NCI-H1105 treated with DMSO at 0.1 percent for 48 hours (cell line): ENCODE results near the gene SLIT3.

Experiments
- DNase-seq: peaks from one replicate; lab custom pipeline; 2025; lab: John Stamatoyannopoulos, UW

Gene SLIT3

DNA sequence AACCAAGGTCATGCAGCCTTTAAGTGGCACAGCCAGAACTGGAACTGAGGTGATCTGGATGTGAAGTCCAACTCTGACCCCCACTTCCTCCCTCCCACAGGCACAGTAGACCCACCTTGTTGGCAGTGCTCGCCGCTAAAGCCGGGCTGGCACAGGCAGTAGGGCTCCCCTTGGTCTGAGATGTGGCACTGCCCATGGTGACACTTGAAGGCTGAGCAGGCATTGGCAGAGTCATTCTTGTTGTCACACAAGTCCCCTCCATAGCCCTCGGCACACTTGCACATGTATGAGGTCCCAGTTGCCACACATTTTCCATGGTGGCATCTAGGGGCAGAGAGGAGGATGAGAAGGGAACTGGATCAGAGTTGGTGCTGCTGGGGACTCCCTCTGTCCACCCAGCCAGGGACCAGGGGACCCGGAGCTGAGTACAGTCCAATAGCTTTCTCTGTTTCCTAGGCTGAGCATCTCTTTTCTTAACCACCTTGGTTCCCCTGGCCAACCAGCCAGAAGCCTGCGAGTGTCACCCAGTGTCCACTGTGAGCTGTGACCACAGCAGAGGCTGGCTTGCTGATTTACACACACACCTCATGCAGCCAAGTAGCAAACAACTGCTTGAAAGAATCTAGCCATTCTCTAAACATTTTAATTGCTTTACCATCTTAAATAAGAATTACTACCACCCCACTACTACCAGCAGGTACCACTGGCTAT, 631.1 kb downstream of the SLIT3 start:
- no peak for DNase-seq

DNA sequence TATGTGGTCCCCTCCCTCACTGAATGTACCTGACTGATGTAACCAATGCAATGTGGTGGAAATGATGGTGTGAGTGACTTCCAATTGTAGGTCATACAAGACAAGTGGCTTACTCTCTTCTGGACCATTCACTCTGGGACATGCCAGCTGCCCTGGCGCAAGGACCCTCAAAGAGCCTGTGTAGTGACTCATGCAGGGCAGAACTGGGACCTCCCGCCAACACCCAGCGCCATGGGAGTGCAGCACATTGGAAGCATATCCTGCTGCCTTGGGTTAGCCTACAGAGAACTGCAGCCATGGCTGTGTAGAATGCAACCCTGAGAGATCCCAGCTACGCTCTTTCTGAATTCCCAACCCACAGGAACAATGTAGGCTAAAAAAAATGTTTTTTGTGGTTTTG, 631.8 kb downstream of the SLIT3 start:
- no peak for DNase-seq

DNA sequence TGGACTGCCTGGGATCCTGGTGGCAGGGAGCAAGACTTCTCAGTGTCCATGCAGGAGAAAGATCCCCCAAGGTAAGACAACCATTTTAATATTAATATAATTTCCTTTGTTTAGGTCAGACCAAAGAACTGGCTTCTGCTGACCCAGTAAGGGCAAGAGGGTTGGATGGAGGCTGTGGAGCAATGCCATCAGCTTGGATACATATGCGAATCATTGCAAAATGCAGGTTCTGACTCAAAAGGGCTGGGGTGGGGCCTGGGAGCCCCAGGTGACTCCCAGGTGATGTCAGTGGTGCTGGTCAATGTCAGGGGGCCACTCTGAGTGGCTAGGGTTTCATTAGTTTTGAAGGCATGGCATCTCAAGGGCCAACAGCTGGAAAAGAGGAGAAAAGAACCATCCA, 632.9 kb downstream of the SLIT3 start:
- DNase-seq: no peak

DNA sequence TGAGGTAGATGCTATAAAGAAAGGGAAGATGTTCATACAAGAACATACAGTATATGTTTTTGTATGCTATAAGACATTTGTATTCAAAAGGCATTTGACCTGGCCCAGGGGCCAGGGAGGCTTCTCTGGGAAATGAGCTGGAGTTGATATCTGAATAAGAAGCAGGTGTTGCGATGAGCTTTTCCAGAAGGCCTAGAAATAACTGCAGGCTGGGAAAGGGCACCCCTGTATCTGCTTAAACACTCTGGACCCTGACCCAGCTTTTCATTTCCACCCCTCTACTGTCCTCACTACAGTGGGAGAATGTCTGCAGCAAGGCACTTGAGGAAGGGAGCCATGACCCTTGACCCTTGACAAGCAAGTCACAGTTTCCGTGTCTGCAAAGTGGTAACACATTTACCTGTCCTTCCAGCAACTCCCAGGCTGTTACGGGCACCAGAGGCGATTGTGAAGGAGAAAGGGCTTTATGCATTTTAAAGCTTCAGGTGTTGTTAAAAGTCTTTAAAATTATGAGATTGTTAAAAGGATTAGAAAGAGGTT, 633.6 kb downstream of the SLIT3 start:
- DNase-seq: no peak

DNA sequence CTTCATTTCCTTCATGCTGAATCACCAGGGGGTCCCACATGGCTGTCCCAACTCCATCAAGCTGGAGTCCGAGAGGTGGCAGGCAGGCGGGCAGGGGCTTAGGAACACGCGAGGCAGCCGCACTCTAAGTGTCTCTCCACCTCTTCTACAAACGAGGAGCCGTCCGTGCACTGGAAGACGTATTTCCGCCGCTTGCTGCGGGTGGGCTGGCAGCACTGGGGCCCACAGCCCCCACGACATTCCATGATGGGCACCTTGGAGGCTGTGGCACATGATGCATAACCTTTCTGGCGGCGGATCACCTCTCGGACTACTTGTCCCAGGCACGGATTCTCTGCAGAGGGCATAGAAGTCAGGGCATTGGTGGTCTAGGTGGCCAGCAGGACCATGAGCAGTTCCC, 634.6 kb downstream of the SLIT3 start:
- DNase-seq: no peak

DNA sequence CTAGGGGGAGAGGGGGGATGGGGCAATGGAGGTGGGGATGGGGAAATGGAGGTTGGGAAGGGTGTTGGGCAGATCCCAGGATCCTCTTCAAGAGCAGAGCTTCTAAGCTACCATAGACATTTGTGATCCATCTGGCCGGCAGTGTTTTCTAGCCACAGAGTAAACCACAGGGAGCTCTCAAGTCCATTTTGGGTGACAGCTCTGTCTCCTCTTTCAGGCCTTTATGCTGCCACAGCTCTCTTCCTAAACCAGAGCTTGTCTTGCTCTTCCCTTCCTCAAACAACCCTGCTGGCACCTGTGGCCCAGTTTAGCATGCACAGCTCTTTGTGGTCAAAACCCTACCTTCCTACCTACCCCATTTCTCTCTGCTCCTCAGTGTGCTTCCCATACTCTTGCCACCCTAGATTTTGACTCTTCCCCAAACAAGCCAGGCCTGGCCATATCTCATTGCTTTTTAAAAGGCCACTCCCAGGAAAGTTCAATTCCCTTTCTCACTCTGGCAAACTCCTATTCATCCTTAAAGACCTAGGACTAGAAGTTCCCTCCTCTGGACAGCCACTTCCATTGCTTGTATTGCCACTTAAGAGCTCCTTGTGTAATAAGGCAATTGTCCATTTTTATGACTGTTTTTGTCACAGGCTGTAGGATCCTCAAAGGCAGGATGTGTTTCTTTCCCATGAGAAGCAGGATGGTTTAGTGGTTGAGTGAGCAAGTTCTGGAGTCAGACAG, 637.5 kb downstream of the SLIT3 start:
- DNase-seq: no peak

DNA sequence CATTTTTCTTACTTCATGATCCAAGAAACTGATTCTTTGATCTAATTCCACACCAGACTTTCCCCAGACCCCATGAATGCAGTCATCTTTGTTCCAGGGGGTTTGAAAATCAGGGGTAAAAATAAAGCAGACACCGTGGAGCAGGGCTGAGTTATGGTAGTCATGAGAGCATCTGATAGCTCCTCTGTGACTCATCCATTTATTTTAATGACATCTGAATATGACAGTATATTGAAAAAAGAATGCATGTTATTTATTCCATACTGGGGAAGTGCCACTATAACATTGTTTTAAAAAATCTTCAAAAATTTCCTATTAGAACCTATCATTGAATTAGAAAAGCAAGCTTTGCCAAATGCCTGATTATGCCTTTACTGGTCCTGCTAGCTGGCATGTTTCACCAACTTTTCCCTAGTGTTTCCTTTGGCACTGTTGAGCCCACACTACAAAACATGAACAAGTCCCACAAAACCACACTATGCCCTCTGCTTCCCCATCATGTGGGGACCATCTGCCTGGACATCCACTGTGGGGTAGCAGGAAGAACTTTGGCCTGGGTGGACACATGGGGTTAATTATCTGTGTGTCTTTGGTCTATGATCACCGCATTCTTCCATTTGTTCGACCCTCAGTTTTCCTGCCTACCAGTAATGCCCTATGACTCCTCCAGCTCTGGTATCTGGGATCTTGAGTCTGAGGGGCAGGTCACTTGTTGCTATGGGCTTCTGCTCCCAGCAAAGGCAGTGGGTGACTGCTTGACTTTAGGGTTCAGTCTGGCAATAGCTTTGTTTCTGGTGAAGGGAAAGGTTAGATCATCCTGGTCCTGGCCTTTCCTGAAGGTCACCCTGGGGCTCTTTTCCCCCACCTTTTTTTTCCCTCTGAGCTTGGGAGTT, 639.1 kb downstream of the SLIT3 start:
- DNase-seq: no peak

DNA sequence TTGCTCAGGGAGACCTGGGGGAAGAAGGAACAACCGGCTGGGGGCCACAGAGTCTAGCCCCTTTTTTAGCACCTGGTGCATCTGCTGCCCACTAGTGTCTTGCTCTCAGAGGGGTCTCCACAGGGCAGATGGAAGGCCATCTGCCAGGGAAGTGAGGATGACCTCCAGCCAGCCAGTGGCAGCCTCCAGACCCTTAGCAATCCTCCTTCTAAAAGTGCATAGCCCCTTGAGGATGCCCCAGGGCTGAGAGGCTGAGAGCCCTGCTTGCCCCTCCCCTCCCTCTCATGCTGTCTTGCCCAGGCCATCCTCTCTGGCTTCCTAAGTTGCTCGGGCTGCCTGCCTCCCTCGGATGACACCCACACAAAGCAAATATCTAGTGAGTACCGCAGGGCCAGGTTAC, 640.2 kb downstream of the SLIT3 start:
- no peak for DNase-seq

DNA sequence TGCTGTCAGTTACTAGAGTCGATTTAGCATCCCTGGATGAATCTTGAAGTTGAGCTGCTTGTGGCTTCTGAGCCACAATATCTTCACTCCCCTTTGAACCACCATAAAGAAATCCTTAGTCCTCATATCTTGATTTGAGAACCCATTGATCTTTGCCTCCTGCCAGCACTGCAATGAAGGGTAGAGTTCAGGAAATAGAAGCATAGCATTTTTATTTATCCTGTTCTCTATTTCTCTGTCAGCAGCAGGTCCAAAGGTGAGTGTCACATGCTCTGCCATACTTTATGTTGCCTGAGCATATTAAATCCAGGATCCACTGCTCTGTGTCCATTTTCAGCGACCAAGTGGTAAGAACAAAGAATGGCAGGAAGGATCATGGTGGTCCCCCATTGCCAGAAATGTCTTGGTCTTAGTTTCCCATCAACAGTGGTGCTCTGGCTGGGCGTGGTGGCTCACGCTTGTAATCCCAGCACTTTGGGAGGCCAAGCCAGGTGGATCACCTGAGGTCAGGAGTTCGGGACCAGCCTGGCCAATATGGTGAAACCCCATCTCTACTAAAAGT, 641.6 kb downstream of the SLIT3 start:
- no peak for DNase-seq

DNA sequence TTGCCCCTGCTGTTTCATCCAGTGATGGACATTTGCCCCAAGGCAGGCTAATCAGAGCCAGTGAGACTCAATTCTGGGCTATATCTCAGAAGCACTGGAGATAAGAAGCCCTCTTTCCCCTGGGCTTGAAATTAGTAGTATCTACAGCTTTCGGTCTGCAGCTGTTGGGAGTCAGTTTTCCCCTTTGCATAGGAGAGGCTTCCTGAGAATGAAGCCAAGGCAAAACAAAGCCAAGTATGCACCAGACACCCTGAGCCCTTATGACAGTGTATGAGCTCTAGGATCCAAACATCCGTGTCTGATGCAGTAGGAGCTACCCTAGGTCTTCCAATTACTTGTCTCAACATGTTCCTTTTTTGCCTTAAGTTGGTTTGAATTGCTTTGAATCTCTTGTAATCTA, 642.5 kb downstream of the SLIT3 start:
- DNase-seq: no peak

DNA sequence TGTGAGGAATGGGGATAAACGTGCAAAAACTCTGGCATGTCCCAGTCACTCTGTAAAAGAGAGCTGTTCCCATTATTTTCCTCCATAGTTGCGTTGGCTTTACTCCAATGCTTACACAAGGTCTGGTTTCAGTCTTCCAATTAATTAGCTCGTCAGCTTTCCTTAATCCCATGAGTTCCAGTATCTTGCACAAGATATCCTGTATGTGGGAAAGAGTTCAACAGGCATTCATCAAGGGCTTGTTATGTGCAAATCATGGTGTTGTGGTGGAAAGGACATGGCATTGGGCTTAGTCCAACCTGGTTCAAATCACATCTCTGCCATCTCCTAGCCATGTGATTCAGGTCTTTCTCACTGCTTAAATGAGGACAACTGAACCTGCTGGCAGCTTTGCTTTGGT, 644.3 kb downstream of the SLIT3 start:
- DNase-seq: peak; percentile 29

DNA sequence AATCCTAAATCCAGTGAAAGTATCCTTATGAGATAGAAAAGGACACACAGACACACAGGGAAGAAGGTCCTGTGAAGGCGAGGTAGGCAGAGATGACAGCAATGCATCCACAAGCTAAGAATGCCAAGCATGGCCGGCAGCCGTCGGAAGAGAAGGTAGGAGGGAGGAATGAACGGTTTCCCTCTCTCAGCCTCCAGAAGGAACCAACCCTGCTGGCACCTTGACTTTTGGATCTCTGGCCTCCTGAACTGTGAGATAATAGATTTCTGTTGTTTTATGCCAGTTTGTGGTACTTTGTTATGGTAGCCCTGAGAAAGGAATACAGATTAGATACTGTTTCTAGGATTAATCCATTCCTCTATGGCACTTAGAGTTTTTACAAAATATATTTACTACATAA, 645.6 kb downstream of the SLIT3 start:
- DNase-seq: no peak

DNA sequence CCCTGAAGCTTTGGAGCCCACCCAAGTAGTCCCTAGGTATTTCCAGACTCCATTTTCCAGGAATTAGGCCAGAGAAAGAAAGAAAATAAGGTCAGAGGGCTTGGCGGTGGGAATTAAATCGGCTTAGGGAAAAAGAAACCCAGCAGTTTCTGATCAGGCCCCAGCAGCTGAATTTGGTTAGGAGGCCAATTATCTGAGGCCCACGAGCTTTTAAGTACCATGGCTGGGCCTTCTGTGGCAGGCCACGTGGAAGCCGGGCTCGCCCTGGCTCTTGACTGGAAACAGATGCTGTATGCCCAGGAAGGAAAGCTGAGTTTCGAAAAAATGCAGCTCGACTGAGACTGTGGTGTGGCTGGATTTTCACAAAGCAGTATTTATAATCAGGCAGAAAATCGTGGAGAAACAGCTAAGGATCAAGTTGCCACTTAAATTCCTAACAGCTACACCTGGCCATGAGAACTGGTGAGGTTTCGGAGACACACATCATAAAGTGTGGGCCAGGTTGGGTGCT, 646.7 kb downstream of the SLIT3 start:
- no peak for DNase-seq

DNA sequence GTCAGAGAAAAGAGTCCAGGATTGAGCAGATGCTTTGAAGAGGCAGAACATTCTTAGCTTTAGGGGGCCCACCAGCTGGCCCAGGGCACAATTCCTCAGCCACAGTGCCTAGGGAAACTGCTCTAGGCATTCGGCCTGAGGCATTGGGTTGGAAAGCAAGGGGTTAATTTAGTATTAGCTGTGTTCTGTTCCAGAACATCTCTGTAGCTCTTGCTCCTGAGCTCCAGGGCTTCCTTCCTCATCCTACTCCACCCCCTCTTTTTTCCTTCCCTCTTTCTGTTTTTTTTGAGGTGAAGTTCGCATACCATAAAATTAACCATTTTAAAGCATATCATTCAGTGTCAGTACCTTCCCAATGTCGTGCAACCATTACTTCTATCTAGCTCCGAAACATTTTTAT, 647.3 kb downstream of the SLIT3 start:
- no peak for DNase-seq

DNA sequence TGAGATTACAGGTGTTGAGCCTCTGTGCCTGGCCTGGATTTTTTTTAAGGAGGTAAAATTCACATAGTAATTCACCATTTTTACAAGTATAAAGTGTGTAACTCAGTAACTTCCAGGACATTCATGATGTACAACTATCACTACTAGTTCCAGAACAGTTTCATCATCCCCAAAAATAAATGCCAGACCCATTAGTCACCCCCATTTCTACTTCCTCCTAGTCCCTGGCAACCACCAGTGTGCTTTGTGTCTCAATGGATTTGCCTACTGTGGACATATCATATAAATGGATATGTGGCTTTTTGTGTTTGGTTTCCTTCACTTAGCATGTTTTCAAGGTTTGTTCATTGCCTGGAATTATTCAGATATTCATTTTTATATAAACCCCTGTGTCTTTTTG, 649.3 kb downstream of the SLIT3 start:
- no peak for DNase-seq

DNA sequence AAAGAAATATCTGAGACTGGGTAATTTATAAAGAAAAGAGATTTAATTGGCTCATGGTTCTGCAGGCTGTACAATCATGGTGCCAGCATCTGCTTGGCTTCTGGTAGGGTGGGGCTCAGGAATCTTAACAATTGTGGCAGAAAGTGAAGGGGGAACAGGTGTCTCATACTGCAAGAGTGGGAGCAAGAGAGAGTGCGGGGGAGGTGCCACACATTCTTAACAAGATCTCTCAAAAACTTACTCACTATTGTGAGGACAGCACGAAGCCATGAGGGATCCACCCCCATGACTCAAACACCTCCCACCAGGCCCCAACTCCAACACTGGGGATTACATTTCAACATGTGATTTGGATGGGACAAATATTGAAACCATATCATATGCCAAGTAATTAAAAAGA, 651.6 kb downstream of the SLIT3 start:
- DNase-seq: no peak

DNA sequence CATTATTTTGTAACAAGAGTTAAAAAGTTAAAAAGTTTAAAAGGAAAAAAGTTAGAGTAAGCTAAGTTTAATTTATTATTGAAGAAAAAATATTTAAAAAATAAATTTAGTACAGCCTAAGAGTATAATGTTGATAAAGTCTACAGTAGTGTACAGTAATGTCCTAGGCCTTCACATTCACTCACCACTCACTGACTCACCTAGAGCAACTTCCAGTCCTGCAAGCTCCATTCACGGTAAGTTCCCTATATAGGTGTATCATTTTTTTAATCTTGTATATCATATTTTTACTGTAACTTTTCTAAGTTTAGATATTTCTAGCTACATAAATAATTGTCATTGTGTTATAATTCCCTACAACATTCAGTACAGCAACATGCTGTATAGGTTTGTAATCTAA, 652.4 kb downstream of the SLIT3 start:
- no peak for DNase-seq

DNA sequence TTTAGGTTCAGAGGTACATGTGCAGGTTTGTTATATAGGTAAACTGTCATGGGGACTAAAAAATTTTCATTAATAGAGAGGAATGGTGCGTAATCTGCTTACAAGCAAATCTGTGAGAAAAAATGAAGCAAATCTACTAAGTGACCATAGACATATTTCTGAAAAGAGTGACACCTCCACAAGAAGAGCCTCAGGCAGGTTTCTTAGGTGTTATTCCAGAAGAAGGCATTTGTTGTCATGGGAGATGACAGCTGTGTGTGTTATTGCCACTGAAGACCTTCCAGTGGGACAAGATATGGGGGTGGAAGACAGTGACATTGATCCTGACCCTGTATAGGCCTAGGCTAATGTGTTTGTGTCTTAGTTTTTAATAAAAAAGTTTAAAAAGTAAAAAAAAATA, 652.9 kb downstream of the SLIT3 start:
- no peak for DNase-seq

DNA sequence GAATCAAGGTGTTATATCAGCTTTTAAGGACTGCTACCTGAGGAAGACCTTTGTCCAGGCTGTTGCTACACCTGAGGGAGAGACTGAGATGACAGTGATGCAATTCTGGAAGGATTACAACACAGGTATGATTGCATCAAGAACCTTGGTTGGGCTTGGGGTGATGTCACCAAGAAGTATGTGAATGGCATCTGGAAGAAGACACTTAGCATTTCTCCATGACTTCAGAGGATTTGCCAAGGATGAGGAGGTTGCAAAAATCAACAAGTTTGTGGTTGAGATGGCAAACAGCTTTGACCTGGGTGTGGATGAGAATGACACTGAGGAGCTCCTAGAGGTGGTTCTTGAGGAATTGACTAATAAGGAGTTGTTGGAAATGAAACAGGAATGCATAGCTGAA, 653.9 kb downstream of the SLIT3 start:
- DNase-seq: no peak

DNA sequence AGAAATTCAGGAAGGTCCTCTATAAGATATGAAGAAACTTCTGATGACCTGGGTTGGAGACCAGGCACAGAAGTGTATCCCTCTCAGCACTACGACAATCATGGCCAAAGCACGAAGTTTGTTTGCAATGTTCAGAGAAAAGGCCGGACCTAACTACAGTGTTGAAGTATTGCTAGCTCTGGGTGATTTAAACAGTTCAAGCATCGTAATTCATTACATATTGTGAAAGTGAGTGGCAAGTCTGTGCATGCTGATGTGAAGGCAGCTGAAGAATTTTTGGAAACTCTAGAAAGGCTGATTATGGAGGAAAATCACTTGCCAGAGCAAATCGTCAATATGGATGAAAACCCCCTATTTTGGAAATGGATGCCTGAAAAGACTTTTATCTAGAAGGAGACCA, 654.6 kb downstream of the SLIT3 start:
- no peak for DNase-seq

DNA sequence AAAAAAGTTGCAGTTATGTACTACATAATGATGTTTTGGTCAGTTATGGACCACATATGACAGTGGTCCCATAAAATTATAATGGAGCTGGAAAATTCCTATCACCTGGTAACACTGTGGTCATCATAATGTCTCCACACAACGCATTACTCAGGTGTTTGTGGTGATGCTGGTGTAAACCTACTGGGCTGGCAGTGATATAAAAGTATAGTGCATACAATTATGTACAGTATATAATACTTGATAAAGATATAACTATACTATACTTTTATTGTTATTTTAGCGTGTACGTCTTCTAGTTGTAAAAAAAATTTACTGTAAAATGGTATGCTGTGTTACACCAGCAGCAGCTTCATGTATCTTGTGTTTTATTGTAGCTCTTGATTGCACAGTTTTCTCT, 655.7 kb downstream of the SLIT3 start:
- no peak for DNase-seq

DNA sequence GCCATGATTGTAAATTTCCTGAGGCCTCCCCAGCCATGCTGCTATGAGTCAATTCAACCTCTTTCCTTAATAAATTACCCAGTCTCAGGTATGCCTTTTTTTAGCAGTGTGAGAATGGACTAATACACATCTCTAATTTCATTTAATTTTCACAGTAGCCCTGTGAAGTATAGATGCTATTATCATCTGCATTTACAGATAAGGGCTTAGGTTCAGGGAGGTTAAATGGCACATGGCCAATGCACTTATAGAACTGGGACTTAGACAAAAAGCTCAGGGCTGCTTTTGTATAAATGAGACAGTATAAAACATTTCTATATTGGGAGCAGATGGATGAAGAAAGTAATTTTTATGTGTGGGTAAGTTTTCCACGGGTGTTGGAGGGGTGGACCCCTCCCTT, 658.9 kb downstream of the SLIT3 start:
- DNase-seq: peak; percentile 16
